Measurements from ENCODE around the gene HGS.

DNA sequence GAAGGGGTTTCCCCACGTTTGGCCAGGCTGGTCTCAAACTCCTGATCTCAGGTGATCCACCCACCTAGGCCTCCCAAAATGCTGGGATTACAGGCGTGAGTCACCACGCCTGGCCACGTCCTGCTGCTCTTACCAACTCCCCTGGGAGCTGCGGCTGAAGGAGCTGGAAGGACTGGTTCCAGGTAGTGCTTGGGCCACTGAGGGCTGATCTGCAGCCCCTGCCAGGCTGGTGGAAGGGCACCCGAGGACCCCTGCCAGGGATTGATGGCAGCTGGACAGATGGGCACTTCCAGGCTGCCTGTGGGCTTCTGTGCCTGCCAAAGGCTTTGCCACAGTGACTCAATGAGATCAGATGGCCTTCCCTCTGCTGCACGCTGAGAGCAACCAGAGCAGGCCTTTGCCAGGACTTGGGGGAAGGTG is 19.8 kb upstream of the HGS start:
- TF ChIP-seq POLR2AphosphoS5 (IDR thresholded peaks at IDR 0.05; ENCODE audit: insufficient read depth, low read depth, low read length) (no peak), POLR2A (IDR thresholded peaks at IDR 0.05; ENCODE audit: low read depth, low read length) (no peak), GATA2 (IDR thresholded peaks at IDR 0.05; ENCODE audit: insufficient read depth, insufficient read length, low read depth, low read length) (no peak), FOS (IDR thresholded peaks at IDR 0.05; ENCODE audit: borderline replicate concordance, insufficient read depth, low read length) (no peak), EZH2 (IDR thresholded peaks at IDR 0.05; ENCODE audit: borderline replicate concordance, low read depth, low read length, severe bottlenecking) (no peak), JUN (IDR thresholded peaks at IDR 0.05; ENCODE audit: borderline replicate concordance, insufficient read depth, insufficient read length, low read depth) (no peak), MYC (IDR thresholded peaks at IDR 0.05; ENCODE audit: low read depth, low read length) (no peak)
- TF ChIP-seq, protein P1, sequence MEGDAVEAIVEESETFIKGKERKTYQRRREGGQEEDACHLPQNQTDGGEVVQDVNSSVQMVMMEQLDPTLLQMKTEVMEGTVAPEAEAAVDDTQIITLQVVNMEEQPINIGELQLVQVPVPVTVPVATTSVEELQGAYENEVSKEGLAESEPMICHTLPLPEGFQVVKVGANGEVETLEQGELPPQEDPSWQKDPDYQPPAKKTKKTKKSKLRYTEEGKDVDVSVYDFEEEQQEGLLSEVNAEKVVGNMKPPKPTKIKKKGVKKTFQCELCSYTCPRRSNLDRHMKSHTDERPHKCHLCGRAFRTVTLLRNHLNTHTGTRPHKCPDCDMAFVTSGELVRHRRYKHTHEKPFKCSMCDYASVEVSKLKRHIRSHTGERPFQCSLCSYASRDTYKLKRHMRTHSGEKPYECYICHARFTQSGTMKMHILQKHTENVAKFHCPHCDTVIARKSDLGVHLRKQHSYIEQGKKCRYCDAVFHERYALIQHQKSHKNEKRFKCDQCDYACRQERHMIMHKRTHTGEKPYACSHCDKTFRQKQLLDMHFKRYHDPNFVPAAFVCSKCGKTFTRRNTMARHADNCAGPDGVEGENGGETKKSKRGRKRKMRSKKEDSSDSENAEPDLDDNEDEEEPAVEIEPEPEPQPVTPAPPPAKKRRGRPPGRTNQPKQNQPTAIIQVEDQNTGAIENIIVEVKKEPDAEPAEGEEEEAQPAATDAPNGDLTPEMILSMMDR (IDR thresholded peaks at IDR 0.05; ENCODE audit: extremely low read depth in 1 of 2, insufficient read depth in 1 of 2, low read depth in 1 of 2, low read length in 2 of 2), result no peak
- TF ChIP-seq, protein P2, sequence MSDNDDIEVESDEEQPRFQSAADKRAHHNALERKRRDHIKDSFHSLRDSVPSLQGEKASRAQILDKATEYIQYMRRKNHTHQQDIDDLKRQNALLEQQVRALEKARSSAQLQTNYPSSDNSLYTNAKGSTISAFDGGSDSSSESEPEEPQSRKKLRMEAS (IDR thresholded peaks at IDR 0.05; ENCODE audit: insufficient read depth, insufficient read length), result no peak

Measured in endothelial cell of umbilical vein (primary cell).